Middle frontal gyrus (tissue), 1 donor: ENCODE results near the gene OR1N1.
"Not testable (repeated sequence)": the region's sequence is repeated elsewhere in the genome, so short reads cannot be mapped to it uniquely, and the experiment has no call there.

ENCODE experiments used
- DNase-seq: peaks from one replicate; pipeline ENCODE4 v3.0.0-alpha.2; 2015; ENCODE audit warnings: low spot score; ENCODE audit errors: extremely low spot score

OR1N1 gene

GRCh38 chr9:122527193-122527592 is at the start of gene OR1N1:
OR1N1 (minus strand) TSS chr9:122527293; CDS start chr9:122527293, 0 bp downstream.
- no peak for DNase-seq

- no peak for DNase-seq
These were observed 45.4 kb upstream of the OR1N1 start for GRCh38 chr9:122572456-122572855.

- no peak for DNase-seq
These were observed 40.8 kb upstream of the OR1N1 start for GRCh38 chr9:122567901-122568300.

- no peak for DNase-seq
These were observed 35.2 kb upstream of the OR1N1 start for GRCh38 chr9:122562134-122562760.

GRCh38 chr9:122561446-122561845 is 34.4 kb upstream of the OR1N1 start:
- DNase-seq, result no peak

GRCh38 chr9:122552812-122553211 is 25.7 kb upstream of the OR1N1 start, which contains the start of gene OR1N2:
OR1N2 (plus strand) TSS chr9:122553112; CDS start chr9:122553212, 100 bp downstream.
- no peak for DNase-seq

- no peak for DNase-seq
These were observed 24.3 kb upstream of the OR1N1 start for GRCh38 chr9:122551371-122551770.

- no peak for DNase-seq
These were observed 19.1 kb upstream of the OR1N1 start for GRCh38 chr9:122546196-122546595.

GRCh38 chr9:122538757-122539156 is 11.7 kb upstream of the OR1N1 start:
- DNase-seq, result no peak

- DNase-seq, result not testable (repeated sequence)
These were observed 10.0 kb upstream of the OR1N1 start for GRCh38 chr9:122537066-122537465.

- DNase-seq, result no peak
These were observed 9.0 kb upstream of the OR1N1 start for GRCh38 chr9:122536134-122536533.

GRCh38 chr9:122531157-122531556 is 4.1 kb upstream of the OR1N1 start:
- not testable (repeated sequence) for DNase-seq

- DNase-seq, result no peak
These were observed 491 bp downstream of the OR1N1 start for GRCh38 chr9:122526602-122527001.

GRCh38 chr9:122519376-122519775 is 7.7 kb downstream of the OR1N1 start:
- DNase-seq, result no peak

- DNase-seq, result no peak
These were observed 8.3 kb downstream of the OR1N1 start, which contains the start of gene OR1J4 for GRCh38 chr9:122518841-122519240. OR1J4 (plus strand) TSS chr9:122519141; CDS start chr9:122519141, 0 bp downstream.

- DNase-seq, result no peak
These were observed 8.9 kb downstream of the OR1N1 start for GRCh38 chr9:122518226-122518625.

GRCh38 chr9:122510502-122510901 is 16.6 kb downstream of the OR1N1 start, which contains the start of gene OR1J2:
OR1J2 (plus strand) TSS chr9:122510802; CDS start chr9:122510802, 0 bp downstream.
- no peak for DNase-seq

- no peak for DNase-seq
These were observed 20.1 kb downstream of the OR1N1 start for GRCh38 chr9:122506964-122507363.

- DNase-seq, result no peak
These were observed 28.2 kb downstream of the OR1N1 start for GRCh38 chr9:122498883-122499288.

- no peak for DNase-seq
These were observed 48.0 kb downstream of the OR1N1 start for GRCh38 chr9:122479062-122479461.

GRCh38 chr9:122477826-122478225 is 49.3 kb downstream of the OR1N1 start, which contains the start of gene OR1J1:
OR1J1 (minus strand) TSS chr9:122477926; CDS start chr9:122477926, 0 bp downstream.
- no peak for DNase-seq

- DNase-seq, result no peak
These were observed 49.7 kb downstream of the OR1N1 start for GRCh38 chr9:122477346-122477745.
